Activated CD4-positive, alpha-beta T cell treated with anti-CD3 and anti-CD28 coated beads, Interleukin-2, amount 50 U/mL, for 24 hours (primary cell): ENCODE measurements around the gene RIOK2.

Source experiments
- DNase-seq, 2 donors: peaks; one replicate each; pipeline ENCODE4 v3.0.0-alpha.2; 2020; ENCODE audit warnings: low read depth in 1 of 2, low spot score in 1 of 2

RIOK2 gene

GRCh38 chr5:97127727-97128126 is 55.3 kb downstream of the RIOK2 start:
- no peak for DNase-seq

- DNase-seq = no peak
Measured at GRCh38 chr5:97125125-97125683, 57.8 kb downstream of the RIOK2 start.

- DNase-seq = no peak
Measured at GRCh38 chr5:97124335-97124734, 58.7 kb downstream of the RIOK2 start.

- DNase-seq = no peak
Measured at GRCh38 chr5:97121848-97122247, 61.2 kb downstream of the RIOK2 start.

GRCh38 chr5:97120195-97120594 is 62.9 kb downstream of the RIOK2 start:
- no peak for DNase-seq

DNA sequence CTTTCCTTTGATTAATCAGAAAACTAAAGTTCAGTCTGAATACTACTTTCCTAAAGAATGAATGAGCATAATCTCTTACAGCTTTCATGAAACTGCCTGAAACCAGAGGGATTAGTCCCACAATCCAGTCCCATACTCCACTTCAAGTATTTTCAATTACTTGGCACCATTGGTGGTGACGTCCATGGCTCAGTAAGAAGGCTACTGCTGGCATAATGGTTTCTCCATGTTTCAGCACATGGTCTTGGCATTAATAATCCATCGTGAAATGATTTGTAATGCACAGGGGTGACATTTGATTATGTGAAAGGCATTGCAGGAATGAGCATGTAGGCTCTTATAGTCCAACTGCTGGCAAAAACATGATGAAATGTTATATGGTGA is 64.0 kb downstream of the RIOK2 start:
- DNase-seq = no peak

- DNase-seq = no peak
Measured at GRCh38 chr5:97118261-97119006, 64.6 kb downstream of the RIOK2 start.

- DNase-seq = no peak
Measured at GRCh38 chr5:97115932-97116331, 67.1 kb downstream of the RIOK2 start.

DNA sequence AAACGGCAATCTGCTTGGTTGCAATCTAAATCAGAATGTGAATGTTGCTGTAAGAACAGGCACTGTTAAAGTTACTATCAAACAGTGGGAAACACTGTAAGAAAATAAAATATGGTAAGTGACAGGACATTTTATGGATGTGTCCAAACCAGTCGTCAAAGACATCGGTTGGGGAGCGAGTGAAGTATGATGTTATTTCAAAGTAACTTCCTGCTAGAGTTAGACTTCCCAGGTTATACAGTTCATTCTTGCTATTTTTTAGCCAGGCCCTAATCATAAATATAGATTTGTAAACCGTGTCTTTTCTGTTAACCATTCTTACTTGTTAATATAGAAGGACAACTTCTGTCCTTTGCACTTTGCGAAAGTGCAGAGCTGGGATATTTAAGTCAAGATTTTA is 70.8 kb downstream of the RIOK2 start:
- no peak for DNase-seq

DNA sequence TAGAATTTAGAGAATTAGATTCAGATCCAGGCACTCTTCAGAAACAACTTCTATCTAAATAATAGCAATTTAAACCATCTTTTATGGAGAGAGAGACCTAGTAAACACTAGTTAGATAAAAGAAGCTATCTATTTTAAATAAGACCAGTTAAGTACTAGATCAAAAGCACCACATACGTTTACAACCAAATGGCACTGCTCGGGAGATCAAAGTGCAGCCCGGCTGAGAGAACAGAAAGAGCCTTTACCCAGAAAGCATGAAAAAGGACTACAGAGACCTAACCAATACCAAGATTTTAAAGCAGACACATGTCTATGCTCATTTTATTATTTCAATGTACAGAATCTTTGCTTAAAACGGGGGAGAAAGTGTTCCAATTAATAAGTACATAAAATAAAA is 71.4 kb downstream of the RIOK2 start:
- DNase-seq = no peak

DNA sequence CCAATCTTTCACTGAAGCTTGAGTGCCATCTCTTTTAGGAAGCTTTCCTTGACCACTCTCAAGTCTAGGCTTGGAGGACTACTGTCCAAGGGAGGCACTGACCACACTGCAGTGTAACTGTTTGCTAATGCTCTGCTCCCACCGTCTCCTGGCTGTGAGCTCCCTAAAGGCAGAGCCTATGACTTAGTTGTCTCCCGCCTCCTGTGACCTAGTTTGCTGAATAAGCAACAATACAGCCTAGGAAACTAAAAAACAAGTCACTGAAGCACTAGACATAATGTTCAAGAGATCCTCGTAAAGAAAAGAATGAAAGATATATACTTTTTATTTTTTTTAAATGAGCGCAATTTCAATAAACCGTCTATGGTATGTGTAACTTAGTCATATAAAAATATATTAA is 72.0 kb downstream of the RIOK2 start:
- no peak for DNase-seq
